GM21717 (cell line): Measurements from ENCODE around the gene C11orf24.
A peak's percentile ranks its signal among the peaks of the same experiment; 100 is the strongest.

Source experiments
- ATAC-seq: cut with Tn5 transposase; IDR thresholded peaks from one replicate; pipeline ENCODE4 v1.9.1; 2021; ENCODE audit warnings: mild to moderate bottlenecking, moderate library complexity; ENCODE audit not compliant: unreplicated experiment

The C11orf24 gene

GRCh38 chr11:68273026-68273738, 1.4 kb upstream of the C11orf24 start:
- ATAC-seq: no peak

GRCh38 chr11:68271023-68271780, 571 bp downstream of the C11orf24 start:
- peak; percentile 16 for ATAC-seq

GRCh38 chr11:68270196-68271022, 1.4 kb downstream of the C11orf24 start:
- no peak for ATAC-seq

- no peak for ATAC-seq
Observed at GRCh38 chr11:68269414-68270081, 2.2 kb downstream of the C11orf24 start.

GRCh38 chr11:68267881-68268240, 3.9 kb downstream of the C11orf24 start:
- no peak for ATAC-seq

GRCh38 chr11:68266936-68267880, 4.6 kb downstream of the C11orf24 start:
- no peak for ATAC-seq

- ATAC-seq: peak; percentile 39
Observed at GRCh38 chr11:68266121-68266891, 5.5 kb downstream of the C11orf24 start.

GRCh38 chr11:68264741-68265540, 6.8 kb downstream of the C11orf24 start:
- no peak for ATAC-seq

GRCh38 chr11:68264244-68264643, 7.5 kb downstream of the C11orf24 start:
- no peak for ATAC-seq

GRCh38 chr11:68263444-68264035, 8.2 kb downstream of the C11orf24 start:
- no peak for ATAC-seq

- no peak for ATAC-seq
Observed at GRCh38 chr11:68262544-68262827, 9.3 kb downstream of the C11orf24 start.

- no peak for ATAC-seq
Observed at GRCh38 chr11:68261749-68262543, 9.8 kb downstream of the C11orf24 start.

GRCh38 chr11:68261006-68261405, 10.8 kb downstream of the C11orf24 start:
- ATAC-seq: no peak

GRCh38 chr11:68260484-68260883, 11.3 kb downstream of the C11orf24 start:
- no peak for ATAC-seq

- ATAC-seq: no peak
Observed at GRCh38 chr11:68259122-68259959, 12.4 kb downstream of the C11orf24 start.

GRCh38 chr11:68258363-68258765, 13.4 kb downstream of the C11orf24 start:
- ATAC-seq: no peak
